ENCODE results near the gene NEURL1.

DNA sequence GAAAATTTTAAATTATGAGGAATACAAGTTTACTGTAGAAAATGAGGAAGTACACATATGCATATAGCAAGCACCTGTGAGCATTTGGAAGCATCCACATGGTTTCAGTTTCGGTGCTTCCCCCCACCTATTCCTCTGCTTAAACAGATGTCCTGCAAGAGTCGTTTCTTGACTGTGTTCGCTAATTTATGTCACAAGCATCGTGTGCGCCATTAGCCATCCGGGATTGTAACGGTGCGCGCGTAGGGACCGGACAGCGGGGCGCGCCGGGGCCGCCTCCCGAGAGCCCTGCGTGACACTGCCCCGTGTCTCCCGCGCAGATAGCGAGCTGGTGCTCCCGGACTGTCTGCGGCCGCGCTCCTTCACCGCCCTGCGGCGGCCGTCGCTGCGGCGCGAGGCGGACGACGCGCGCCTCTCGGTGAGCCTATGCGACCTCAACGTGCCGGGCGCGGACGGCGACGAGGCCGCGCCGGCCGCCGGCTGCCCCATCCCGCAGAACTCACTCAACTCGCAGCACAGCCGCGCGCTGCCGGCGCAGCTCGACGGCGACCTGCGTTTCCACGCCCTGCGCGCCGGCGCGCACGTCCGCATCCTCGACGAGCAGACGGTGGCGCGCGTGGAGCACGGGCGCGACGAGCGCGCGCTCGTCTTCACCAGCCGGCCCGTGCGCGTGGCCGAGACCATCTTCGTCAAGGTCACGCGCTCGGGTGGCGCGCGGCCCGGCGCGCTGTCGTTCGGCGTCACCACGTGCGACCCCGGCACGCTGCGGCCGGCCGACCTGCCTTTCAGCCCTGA lies 90.9 kb downstream of the NEURL1 start:
- TF ChIP-seq, protein P1, sequence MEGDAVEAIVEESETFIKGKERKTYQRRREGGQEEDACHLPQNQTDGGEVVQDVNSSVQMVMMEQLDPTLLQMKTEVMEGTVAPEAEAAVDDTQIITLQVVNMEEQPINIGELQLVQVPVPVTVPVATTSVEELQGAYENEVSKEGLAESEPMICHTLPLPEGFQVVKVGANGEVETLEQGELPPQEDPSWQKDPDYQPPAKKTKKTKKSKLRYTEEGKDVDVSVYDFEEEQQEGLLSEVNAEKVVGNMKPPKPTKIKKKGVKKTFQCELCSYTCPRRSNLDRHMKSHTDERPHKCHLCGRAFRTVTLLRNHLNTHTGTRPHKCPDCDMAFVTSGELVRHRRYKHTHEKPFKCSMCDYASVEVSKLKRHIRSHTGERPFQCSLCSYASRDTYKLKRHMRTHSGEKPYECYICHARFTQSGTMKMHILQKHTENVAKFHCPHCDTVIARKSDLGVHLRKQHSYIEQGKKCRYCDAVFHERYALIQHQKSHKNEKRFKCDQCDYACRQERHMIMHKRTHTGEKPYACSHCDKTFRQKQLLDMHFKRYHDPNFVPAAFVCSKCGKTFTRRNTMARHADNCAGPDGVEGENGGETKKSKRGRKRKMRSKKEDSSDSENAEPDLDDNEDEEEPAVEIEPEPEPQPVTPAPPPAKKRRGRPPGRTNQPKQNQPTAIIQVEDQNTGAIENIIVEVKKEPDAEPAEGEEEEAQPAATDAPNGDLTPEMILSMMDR (IDR thresholded peaks at IDR 0.05), result no peak
- no peak for TF ChIP-seq EP300 (IDR thresholded peaks at IDR 0.05)

Measured in stomach (tissue), 4 donors.